ENCODE results near the gene HOXC5. TPM values are rescaled to one million over a fixed set of nuclear protein-coding genes. Genes with fewer than 3 reads are reported as not detected.
A peak's percentile ranks its signal among the peaks of the same experiment; 100 is the strongest.

The HOXC5 gene
- total RNA-seq, 1 experiment from 2014 or later = not detected

DNA sequence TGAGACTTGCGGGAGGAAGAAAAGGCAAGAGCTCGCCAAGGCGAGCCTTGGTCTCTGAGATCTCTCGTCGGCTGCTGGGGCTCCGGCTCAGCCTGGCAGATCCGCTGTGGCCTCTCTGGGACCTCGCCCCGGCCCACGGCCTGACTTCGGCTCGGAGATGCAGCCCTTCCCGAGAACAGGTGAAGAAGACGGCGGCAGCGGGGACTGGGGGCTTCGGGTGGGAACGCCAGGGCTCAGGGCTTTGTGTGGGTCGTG is 38.9 kb upstream of the HOXC5 start:
- peaks cover 100% of the 10 kb centered on the region for H3K27me3 Mint-ChIP-seq (ENCODE audit: low read depth)
- H3K9me3 Mint-ChIP-seq = peaks cover 0 to 3% of the 10 kb centered on the region in 2 experiments; a peak in 2 of 5 replicates
- H3K18ac ChIP-seq (ENCODE audit: insufficient read length, low read depth, low read length) = no peak overlapping the region
- no peak overlapping the region for H2BK120ac ChIP-seq (ENCODE audit: low read depth, low read length, poor library complexity, severe bottlenecking)
- no peak overlapping the region for H4K91ac ChIP-seq (ENCODE audit: insufficient read length, low read depth, low read length)
- TF ChIP-seq, protein P1, sequence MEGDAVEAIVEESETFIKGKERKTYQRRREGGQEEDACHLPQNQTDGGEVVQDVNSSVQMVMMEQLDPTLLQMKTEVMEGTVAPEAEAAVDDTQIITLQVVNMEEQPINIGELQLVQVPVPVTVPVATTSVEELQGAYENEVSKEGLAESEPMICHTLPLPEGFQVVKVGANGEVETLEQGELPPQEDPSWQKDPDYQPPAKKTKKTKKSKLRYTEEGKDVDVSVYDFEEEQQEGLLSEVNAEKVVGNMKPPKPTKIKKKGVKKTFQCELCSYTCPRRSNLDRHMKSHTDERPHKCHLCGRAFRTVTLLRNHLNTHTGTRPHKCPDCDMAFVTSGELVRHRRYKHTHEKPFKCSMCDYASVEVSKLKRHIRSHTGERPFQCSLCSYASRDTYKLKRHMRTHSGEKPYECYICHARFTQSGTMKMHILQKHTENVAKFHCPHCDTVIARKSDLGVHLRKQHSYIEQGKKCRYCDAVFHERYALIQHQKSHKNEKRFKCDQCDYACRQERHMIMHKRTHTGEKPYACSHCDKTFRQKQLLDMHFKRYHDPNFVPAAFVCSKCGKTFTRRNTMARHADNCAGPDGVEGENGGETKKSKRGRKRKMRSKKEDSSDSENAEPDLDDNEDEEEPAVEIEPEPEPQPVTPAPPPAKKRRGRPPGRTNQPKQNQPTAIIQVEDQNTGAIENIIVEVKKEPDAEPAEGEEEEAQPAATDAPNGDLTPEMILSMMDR (conservative IDR thresholded peaks at IDR 0.05) = no peak
- no peak overlapping the region for H3K9ac ChIP-seq (ENCODE audit: extremely low read depth, insufficient read length, low read length)
- H3K36me3 Mint-ChIP-seq (ENCODE audit: insufficient read depth in 1 of 3, low read depth in 3 of 3) = no peaks in the 10 kb centered on the region
- H2AK5ac ChIP-seq (ENCODE audit: insufficient read length, low read length) = no peak overlapping the region
- no peaks in the 10 kb centered on the region for H3K79me1 ChIP-seq (ENCODE audit: insufficient read depth, low read depth, low read length, poor library complexity, severe bottlenecking)
- no peak overlapping the region for H3K27ac ChIP-seq (ENCODE audit: insufficient read length, low read depth, low read length)
- no peak overlapping the region for H4K8ac ChIP-seq (replicated peaks; ENCODE audit: insufficient read length, low read depth, low read length)
- no peak overlapping the region for H2BK12ac ChIP-seq (ENCODE audit: insufficient read length, low read depth, low read length)
- H4K20me1 ChIP-seq (ENCODE audit: control insufficient read depth, insufficient read depth, insufficient read length) = no peaks in the 10 kb centered on the region
- no peak overlapping the region for H3K27ac Mint-ChIP-seq
- no peak overlapping the region for H3K4ac ChIP-seq (ENCODE audit: low read depth, low read length)
- H3K23ac ChIP-seq (ENCODE audit: insufficient read length, low read depth, low read length) = no peak overlapping the region
- no peak overlapping the region for H3K56ac ChIP-seq (ENCODE audit: insufficient read length, low read depth, low read length)
- peaks cover 7 to 31% of the 10 kb centered on the region in 2 experiments for H3K4me1 Mint-ChIP-seq
- H3T11ph ChIP-seq (ENCODE audit: low read length) = no peak overlapping the region
- H3K4me1 ChIP-seq (ENCODE audit: insufficient read depth, low read length) = no peaks in the 10 kb centered on the region
- no peaks in the 10 kb centered on the region for H3K23me2 ChIP-seq (ENCODE audit: insufficient read length, low read depth, low read length, poor library complexity, severe bottlenecking)
- H3K14ac ChIP-seq (ENCODE audit: insufficient read depth, low read length) = no peak overlapping the region
- H3K9me3 ChIP-seq (ENCODE audit: control insufficient read depth, low read depth, low read length) = no peaks in the 10 kb centered on the region
- no peak overlapping the region for H2BK20ac ChIP-seq (ENCODE audit: low read depth, low read length, poor library complexity, severe bottlenecking)
- peaks cover 99% of the 10 kb centered on the region for H3K27me3 ChIP-seq (ENCODE audit: insufficient read depth, low read length)
- H2BK5ac ChIP-seq (ENCODE audit: insufficient read length, low read length) = no peak overlapping the region
- no CpG with 5 or more reads among the region's 19 CpGs for WGBS (ENCODE audit: extremely low coverage, insufficient read length, low lambda C conversion rate)
- H2AFZ ChIP-seq (ENCODE audit: low read length) = no peak overlapping the region
- no peak overlapping the region for H3K4me2 ChIP-seq (ENCODE audit: insufficient read depth, insufficient read length, low read length)
- 0 out of 2 replicates have a peak overlapping the region, but pooled peaks have one; percentile 83 for H2BK15ac ChIP-seq (ENCODE audit: low read depth, low read length)
- H3K4me3 Mint-ChIP-seq = peak overlapping the region in 1 of 2 experiments; percentile 40; a peak in 1 of 5 replicates
- no peaks in the 10 kb centered on the region for H3K79me2 ChIP-seq (ENCODE audit: insufficient read depth, low read length)
- H4K5ac ChIP-seq (ENCODE audit: insufficient read length, low read depth, low read length) = no peak overlapping the region
- DNase-seq = no peak
